Epithelial cell of prostate (primary cell): ENCODE results near the gene TMEM140.
"Not testable (repeated sequence)": the region's sequence is repeated elsewhere in the genome, so short reads cannot be mapped to it uniquely, and the experiment has no call there.

Experiments used
- DNase-seq: peaks from one replicate; pipeline ENCODE4 v3.0.0-alpha.2; 2011; ENCODE audit warnings: low read depth, low spot score
- H3K27ac ChIP-seq: fragments of 450-650 bp; 2 replicates; pipeline ENCODE4 v1.5.1; 2017; ENCODE audit warnings: mild to moderate bottlenecking

Gene TMEM140

DNA sequence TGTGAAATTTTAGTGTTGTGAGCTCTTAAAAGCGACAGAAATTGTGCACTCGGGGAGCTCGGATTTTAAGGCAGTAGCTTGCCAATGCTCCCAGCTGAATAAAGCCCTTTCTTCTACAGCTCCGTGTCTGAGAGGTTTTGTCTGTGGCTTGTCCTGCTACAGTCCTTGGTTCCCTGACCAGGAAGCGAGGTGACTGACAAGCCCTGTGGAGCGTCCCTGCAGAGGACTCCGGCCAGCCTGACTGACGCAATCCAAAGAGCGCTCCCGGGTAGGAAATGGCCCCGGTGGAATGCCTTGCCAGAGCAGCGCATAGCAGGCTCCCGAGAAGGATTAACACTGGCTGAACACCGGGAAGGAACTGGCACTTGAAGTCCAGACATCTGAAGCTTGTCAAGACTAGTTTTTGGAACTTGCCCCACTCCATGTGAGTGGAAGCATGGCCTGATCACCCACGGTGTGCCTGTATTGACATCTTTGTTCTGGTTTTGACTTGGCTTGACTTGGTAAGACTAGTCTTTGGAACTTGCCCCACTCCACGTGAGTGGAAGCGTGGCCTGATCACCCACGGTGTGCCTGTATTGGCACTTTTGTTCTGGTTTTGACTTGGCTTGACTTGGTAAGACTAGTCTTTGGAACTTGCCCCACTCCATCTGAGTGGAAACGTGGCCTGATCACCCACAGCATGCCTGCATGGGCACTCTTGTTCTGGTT lies 23.9 kb downstream of the TMEM140 start:
- DNase-seq, result peak; percentile 33
- H3K27ac ChIP-seq, result peak overlapping the region; percentile 98

DNA sequence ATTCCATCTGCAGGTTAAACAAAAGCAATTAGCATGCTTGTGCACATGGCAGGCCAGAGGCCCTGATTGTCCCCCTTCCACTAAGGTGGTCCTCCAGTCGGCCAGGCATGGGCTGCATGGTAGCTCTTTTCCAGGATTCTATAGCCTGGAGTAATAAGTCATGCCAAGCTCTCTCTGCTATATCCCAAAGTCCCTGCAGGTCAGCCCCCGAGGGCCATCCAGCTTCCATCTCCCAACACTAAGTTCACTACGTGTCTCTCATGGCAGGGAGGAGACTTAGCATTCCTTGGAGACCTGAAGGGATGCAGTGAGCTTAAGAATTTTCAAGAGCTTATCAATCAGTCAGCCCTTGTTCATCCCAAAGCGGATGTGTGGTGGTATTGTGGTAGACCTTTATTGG lies 26.0 kb downstream of the TMEM140 start:
- DNase-seq, H3K27ac ChIP-seq: not testable (repeated sequence)

DNA sequence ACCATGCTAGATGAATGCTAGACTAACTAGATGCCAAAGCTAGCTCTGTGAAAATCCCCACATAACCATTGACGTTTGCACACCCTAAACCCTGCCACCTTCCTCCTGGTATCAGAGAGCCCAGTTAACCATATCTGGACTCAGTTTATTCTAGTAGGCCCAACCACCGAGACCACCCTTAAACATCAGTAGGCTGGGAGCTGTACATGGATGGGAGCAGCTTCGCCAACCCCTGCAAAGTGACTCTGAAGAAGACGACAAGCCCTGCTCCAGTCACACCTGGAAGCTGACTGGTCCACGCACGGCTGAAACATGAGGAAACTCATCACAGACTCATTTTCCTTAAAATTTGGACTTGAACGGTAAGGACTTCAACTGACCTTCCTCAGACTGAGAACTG lies 27.1 kb downstream of the TMEM140 start:
- peak overlapping the region; percentile 94 for H3K27ac ChIP-seq
- DNase-seq, result no peak

DNA sequence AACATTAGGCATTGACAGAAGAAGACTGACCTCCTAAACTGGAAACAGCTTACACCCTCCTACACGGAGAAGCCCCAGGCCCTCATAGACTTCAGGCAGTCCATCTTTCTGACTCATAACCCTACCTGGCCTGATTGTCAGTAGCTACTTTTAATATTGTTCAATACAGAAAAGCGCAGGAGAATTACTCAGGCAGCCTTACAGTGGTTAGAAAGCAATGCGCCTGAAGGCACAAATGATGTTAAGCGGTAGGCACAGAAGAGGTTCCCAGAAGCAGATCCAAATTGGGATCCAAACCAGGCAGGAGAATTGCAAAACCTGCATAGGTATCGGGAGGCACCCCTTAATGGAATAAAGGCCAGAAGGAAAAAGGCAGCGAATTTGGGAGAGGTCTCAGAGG lies 28.1 kb downstream of the TMEM140 start:
- peak; percentile 49 for DNase-seq
- peak overlapping the region; percentile 94 for H3K27ac ChIP-seq

DNA sequence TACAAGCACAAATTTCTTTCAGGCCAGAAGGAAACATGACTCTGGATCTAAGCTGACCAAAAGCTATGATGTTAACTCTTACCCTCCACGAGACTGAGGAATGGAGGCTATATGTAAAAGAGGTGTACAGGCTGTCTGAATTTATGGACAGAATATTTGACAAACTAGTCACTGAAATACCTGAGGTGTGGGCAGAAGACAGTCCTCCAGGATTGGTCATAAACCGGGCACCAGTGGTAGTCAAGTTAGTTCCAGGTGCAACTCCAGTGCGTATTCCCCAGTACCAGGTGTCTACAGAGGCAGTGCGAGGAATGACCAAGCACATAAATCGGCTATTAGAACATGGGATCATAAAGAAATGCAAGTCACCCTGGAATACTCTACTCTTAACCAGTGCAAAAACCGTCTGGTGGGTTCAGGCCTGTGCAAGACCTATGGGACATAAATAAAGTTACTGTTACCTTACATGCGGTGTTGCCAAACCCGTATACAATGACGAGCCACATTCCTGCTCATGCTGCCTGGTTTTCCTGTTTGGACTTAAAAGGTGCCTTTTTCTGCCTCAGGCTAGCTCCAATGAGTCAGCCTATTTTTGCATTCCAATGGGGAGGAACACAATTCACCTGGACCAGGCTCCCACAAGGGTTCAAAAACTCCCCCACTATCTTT lies 29.3 kb downstream of the TMEM140 start:
- peak; percentile 89 for DNase-seq
- H3K27ac ChIP-seq, result peak overlapping the region; percentile 94

DNA sequence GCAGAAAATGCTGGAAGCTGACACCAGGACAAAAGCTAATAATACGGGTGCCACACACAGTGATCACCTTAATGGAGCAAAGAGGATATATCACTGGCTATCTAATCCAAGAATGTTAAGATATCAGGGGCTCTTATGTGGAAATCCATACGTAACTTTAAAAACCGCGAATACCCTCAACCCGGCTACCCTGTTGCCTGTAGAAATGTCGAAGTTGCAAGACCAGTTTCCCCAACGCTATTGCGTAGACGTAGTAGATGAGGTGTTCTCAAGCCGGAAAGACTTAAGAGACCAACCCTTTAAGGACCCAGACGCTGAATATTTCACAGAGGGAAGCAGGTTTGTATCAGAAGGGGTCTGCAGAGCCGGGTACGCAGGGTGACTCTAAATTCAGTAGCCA lies 30.5 kb downstream of the TMEM140 start:
- H3K27ac ChIP-seq, result peak overlapping the region; percentile 94
- DNase-seq, result no peak

DNA sequence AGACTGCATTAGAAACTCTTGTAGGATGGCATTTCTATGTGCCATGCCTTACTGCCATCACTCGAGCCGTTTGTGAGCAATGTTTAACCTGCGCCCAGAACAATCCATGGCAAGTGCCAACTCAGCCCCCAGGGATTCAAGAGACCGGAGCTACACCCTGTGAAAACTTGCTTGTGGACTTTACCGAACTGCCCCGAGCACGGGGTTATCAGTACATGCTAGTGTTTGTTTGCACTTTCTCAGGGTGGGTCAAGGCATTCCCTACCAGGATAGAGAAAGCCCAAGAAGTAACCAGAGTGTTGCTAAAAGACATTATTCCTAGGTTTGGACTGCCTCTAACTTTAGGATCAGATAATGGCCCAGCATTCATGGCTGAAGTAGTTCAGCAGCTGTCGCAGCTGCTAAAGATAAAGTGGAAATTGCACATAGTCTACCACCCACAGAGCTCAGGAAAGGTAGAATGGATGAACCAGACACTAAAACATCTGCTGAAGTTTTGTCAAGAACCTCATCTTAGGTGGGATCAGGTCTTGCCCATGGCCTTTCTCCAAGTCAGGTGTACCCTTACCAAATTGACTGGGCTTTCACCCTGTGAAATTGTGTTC lies 31.6 kb downstream of the TMEM140 start:
- DNase-seq, result no peak
- H3K27ac ChIP-seq, result no peak overlapping the region

DNA sequence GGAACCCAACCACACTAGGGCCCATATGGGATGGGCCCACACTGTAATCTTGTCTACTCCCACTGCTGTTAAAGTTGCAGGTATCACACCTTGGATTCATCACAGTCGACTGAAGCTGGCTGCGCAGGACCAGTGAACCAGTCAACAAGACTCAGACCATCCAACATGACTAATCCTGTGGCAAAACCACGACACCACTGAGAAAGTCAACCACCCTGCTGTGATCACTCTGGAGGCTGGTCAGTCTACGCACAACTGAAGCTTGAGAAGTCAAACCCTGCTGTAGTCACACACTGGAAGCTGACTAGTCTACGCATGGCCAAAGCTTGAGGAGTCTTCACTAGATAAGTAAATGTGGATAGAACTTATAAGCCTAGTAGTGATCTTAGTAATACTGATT lies 32.2 kb downstream of the TMEM140 start:
- DNase-seq, result no peak
- H3K27ac ChIP-seq, result no peak overlapping the region

DNA sequence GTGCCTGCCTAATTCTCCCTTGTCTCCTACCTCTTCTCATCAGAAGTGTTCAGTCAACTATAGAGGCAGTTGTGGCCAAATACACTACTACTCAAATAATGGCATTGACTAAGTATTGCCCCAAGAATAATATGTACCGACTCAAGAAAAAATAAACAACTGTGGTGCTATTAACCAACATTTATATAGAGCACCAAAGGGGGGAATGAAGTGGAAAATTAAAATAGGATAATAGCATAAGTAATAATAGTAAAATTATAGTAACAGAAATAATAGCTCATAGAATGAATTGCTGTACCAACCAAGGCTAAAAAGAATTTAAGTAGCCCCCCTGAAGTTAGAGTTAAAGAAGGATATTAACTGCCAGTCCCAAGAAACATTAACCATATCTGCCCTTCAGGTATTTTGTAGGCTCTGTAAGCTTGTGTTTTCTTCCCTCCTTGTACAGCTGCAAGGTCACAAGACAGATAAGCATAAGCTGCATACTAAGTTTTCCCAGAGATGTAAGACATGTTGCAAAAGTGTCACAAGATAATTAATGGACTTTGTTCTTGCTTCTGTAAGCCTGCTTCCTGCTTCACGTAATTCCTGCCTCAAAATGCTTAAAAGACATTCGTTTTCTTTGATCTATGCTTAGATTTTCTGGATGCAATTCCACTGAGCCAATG lies 33.5 kb downstream of the TMEM140 start:
- H3K27ac ChIP-seq, result no peak overlapping the region
- DNase-seq, result no peak

DNA sequence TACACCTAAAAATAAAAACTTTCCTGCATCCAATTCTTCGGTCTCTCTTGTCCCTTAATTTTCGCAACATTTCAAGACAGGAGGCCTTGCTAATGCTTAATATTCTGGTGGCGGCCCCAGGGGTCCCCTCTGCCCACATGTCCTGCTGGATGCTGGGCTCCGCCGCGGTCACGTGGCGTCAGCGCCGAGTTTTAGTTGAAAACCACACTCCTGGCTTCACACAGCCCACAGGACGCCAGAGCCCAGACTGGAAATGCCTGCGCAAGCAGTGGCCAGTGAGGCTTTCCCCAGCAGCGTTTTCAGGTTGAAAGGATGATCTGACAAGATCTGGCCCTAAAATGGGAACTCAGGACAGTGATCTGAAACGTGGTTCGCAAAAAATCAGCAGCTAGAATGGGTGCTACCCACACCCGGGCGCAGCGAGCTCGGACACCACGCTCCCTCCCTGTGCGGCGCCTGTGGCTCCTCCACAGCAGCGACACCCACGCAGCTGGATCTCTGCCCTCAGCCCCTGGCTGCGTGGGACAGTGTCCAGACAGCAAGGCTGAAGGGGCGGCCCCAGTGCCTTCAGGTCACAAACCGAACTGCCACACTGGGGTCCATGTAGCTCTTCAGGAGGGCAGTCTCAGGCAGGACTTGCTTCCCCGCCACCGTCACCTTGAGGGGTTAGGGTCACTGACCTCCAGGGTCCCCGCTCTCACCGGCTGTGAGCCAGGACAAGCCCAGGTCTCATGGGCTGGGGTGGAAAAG lies 34.2 kb downstream of the TMEM140 start:
- no peak for DNase-seq
- no peak overlapping the region for H3K27ac ChIP-seq

DNA sequence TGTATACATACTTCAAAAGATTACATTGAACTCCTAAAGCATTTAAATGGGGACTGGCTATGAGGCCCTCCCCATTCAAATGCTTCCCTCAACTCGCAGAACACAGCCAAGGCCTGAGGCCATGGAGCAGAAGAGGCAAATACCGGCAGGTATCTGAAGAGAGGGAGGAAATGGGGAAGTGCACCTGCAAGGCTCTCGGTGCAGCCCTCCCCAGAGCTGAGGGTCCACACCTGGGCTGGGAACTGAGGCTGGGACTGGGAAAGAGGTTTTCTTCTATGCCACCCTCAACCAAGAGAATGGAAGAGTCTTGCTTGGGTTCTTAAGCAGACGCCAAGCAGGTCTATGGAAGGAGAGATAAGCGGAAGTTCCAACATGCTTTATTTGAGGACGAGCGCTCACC lies 35.6 kb downstream of the TMEM140 start:
- no peak overlapping the region for H3K27ac ChIP-seq
- no peak for DNase-seq

DNA sequence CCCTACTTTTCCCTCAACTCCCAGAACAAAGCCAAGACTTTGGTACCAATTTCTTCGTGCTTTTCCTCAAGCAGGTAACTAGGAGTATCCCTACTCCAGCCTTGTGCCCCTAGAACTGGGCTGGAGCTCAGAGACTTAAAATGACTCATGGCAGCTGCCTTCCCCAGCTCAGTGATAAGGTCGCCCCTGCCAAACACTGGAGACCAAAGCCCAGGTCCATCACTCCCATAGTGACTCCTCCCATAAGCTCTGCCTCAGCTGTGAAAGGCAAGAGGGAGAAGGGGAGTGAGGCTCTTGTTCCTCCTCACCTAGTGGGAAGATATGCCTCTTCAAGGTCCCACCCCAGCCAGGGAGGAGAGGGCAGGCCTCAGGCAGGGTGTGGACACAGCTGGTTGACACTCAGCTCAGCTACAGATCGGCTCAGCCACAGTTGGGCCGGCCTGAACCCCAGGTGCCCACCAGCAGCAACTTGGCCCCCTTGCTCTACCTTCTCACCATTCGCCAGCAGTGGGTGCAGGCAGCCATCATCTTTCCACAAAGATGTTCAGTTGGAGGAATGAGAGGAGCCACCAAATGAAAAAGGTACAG lies 36.5 kb downstream of the TMEM140 start:
- no peak overlapping the region for H3K27ac ChIP-seq
- DNase-seq, result no peak

DNA sequence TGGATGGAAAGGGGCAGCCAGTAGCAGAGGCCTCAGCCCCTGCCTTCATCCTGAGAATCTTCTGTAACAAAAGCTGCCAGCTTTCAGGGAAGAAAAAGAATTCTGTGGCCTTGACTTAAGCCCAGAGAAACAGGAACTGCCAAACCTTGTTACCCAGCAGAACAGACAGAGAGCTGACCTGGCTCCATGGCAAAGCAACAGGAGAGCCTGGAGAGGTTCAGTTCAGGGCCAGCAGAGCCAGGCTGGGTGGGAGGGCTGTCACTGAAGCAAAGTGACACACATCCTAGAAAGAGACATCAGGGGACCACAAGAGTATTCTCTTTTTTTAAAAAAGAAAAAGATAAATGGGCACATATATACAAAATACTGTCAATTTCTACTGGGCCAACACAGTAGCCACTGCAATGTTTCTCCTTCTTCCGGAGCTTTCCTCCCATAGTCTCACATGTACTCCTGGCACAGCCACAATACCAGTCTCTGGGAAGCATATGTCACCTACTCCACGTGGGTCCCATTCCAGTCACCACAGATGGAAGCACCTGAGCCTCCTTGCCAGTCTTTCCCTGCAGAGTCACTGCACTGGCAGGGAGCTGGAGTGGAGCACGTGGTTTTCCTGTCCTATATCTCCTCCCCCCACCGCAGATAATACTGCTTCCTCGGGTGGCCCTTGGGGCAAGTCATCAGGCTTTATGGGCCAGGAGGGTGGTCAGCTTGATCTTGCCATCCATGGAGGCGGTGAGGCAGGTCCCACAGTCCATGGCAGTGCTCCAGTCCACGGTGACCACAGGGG lies 37.8 kb downstream of the TMEM140 start:
- DNase-seq, result no peak
- no peak overlapping the region for H3K27ac ChIP-seq

DNA sequence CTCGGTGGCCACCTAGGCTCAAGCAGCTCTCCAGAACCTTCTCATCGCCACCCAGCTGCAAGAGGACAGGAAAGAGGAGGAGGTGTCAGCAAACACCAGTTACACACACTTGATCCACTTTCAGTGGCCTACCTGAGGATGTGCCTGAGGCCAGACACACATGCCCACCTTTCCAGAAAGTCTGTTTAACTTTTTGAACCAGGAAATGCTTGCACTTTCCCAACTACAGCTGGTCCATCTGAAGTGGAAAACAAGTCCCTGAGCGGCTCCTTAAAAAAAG lies 38.3 kb downstream of the TMEM140 start:
- H3K27ac ChIP-seq, result no peak overlapping the region
- DNase-seq, result no peak

DNA sequence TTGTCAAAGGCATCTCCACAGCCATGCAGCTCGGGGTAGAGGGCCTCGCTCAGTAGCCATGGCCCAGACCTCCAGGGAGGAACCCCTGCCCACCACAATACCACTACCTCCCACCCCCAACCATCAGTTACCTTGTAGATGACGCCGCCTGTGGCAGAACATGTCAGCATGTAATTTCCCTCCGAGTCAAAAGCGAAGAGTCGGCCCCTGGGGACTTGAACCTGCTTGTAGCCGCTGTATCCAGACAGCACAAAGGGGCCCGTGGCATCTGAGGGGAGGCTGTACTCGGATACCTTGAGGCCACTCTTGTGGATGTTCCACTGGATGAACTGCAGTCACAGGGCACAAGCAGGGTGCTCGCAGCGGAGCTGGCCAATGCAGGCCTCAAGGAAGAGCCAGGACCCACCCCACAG lies 39.0 kb downstream of the TMEM140 start:
- no peak overlapping the region for H3K27ac ChIP-seq
- DNase-seq, result no peak

DNA sequence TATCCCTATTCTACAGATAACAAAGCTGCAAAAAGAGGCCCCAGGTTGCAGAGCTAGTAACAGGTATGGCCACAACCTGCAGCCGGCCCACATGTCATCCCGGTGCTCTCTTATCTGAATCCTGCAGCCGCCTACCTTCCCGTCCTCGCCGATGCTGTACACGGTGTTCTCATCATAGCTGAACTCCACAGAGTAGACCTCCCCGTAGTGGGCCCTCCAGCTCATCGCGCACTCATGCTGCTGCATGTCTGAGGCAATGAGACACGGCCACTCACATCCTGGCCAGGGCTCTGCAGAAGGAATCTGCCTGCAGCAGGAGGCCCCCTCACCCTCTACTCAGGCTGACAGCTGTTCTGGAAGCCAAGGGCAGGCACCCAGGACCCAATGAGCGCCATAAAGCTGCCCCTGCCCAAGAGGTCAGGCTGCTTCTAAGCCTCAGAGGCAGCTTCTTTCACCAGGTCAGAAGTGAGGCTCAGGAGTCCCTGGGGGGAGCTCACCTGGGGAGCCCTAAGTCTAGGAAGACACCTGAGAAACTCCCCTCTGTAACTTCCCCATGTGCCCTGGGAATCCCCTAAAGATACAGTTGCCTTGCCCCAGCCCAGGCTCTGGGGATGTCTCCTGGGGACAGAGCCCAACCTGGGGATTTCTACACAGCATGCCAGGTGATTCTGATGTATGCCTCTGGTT lies 40.6 kb downstream of the TMEM140 start:
- no peak for DNase-seq
- no peak overlapping the region for H3K27ac ChIP-seq

DNA sequence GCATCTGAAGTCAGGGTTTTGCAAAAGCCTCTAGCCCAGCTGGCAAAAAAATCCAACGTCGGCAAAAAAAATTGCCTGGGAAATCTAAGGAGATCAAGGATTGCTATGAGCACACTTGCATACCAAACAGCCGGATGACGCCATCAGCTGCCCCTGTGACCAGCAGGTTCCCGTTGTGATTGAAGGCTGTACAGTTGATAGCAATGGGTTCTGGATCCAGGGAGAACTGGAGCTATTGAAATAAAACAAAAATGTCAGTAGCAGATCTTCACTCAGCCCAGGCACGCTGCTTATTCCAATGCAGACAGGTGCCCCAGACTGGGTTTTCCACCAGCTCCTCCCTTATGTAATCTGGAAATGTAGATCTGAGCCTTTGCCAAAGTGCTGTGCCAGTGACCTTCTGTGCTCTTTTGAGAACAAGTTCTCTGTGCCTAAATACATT lies 41.4 kb downstream of the TMEM140 start:
- H3K27ac ChIP-seq, result no peak overlapping the region
- no peak for DNase-seq

DNA sequence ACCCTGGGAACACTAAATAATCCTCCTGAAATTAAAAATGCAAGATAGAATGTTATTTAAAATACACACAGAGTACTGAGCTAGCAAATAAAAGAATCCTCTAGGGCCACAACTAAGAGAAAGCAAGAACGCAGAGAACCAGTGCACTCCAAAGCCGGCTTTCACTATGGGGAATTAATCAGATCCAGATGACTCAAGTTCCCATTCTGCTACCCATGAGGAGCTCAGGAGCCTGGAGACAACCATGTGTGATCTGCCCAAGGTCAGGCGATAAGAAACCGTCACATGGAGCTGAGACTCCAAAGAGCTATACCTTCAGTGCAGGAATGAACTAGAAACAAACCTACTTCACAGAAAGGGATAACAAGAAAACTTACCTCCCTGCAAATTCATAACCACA lies 42.1 kb downstream of the TMEM140 start:
- DNase-seq, result no peak
- peak overlapping the region; percentile 65 for H3K27ac ChIP-seq

DNA sequence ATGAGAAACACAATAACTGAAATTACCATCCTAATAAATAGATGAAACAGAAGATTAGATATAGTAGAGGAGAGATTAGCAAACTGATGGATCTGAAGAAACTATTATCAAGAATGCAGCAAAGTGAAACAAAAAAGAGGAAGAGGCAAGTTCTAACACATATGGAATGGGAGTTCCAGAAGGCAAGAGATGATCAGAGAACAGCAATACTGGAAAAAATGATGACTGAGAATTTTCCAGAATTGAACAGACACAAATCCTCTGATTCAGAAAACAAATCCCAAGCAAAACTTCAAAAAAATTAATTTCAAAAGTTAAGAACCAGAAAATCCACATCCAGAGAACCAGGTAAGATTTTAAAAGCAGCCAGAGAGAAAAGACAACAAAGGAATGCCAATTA lies 42.8 kb downstream of the TMEM140 start:
- H3K27ac ChIP-seq, result peak overlapping the region; percentile 65

More for the DNA sequence above, 42.8 kb downstream of the TMEM140 start:
- no peak for DNase-seq
